DND-41 (cell line): Measurements from ENCODE around the gene MTG2.

ENCODE experiments used
- EZH2 ChIP-seq: IDR thresholded peaks from 3 replicates; pipeline ENCODE4 v1.6.1; 2012; ENCODE audit warnings: borderline replicate concordance, low read depth, mild to moderate bottlenecking, moderate library complexity, low read length, inconsistent platforms; ENCODE audit not compliant: severe bottlenecking
- TF ChIP-seq, protein P1 (sequence below): IDR thresholded peaks from 2 replicates; pipeline ENCODE4 v1.5.1; 2012; ENCODE audit warnings: borderline replicate concordance, low read length, moderate library complexity, mild to moderate bottlenecking; ENCODE audit not compliant: poor library complexity, severe bottlenecking; ENCODE audit errors: extremely low read depth

DNA sequence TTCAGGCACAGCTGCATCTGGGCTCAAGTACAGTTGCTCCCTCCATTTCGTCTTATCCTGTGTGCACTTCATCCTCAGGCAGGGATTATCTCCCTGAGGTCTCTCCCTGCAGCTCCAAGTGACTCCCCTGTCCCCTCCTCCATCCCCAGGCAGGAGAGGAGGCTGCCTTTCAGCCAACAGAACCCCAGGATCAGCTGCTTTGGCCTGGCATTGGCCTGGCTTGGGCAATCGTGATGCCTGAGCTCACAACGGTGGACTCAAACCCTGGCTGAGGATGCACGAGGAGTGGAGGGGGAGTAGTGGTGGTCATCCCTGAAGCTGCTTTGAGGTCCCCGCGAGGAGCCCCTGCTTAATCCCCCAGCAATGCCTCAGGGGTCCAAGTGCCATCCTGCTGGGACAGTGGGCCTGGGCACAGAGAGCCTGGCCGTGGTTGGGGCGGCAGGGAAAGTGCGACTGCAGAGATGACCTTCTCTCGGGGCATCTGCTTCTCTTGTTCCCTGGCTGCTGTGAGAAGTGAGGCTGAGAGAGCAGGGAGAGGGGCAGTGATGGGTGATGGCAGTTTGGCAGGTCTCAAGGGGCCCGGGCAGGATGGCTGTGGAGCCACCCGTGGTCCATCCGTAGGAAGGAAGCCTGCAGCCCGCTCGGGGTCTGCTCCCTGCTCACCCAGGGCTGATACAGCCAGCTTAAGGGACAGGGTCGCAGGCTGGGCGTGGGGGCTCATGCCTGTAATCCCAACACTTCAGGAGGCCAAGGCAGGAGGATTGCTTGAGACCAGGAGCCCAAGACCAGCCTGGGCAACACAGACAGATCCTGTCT lies 43.2 kb downstream of the MTG2 start:
- TF ChIP-seq, protein P1, sequence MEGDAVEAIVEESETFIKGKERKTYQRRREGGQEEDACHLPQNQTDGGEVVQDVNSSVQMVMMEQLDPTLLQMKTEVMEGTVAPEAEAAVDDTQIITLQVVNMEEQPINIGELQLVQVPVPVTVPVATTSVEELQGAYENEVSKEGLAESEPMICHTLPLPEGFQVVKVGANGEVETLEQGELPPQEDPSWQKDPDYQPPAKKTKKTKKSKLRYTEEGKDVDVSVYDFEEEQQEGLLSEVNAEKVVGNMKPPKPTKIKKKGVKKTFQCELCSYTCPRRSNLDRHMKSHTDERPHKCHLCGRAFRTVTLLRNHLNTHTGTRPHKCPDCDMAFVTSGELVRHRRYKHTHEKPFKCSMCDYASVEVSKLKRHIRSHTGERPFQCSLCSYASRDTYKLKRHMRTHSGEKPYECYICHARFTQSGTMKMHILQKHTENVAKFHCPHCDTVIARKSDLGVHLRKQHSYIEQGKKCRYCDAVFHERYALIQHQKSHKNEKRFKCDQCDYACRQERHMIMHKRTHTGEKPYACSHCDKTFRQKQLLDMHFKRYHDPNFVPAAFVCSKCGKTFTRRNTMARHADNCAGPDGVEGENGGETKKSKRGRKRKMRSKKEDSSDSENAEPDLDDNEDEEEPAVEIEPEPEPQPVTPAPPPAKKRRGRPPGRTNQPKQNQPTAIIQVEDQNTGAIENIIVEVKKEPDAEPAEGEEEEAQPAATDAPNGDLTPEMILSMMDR = no peak
- no peak for TF ChIP-seq EZH2
